ENCODE results near the gene SOCS3.

Gene SOCS3

GRCh38 chr17:78390241-78391050 is 30.6 kb upstream of the SOCS3 start:
- DNase-seq: no peak

GRCh38 chr17:78387977-78388941 is 28.4 kb upstream of the SOCS3 start:
- peak in 1 of 6 experiments; percentile 12 for DNase-seq

- DNase-seq: no peak
These were observed 24.8 kb upstream of the SOCS3 start for GRCh38 chr17:78384479-78385175.

GRCh38 chr17:78383725-78384471 is 24.0 kb upstream of the SOCS3 start:
- DNase-seq: peak in 1 of 6 experiments; percentile 15

GRCh38 chr17:78381601-78382232 is 21.8 kb upstream of the SOCS3 start:
- DNase-seq: peak in 3 of 6 experiments; percentile 20 to 44 (median 35)

- DNase-seq: no peak
These were observed 20.5 kb upstream of the SOCS3 start for GRCh38 chr17:78380370-78380769.

- no peak for DNase-seq
These were observed 19.2 kb upstream of the SOCS3 start for GRCh38 chr17:78379131-78379491.

- DNase-seq: peak; percentile 69 to 90 (median 72)
These were observed 18.6 kb upstream of the SOCS3 start, which contains the start of gene PGS1 for GRCh38 chr17:78378225-78379130. Gene PGS1, plus strand, starts transcription at chr17:78378649. Its CDS starts 17 bp downstream, at chr17:78378666.

GRCh38 chr17:78377858-78378224 is 18.0 kb upstream of the SOCS3 start:
- DNase-seq: no peak

- DNase-seq: no peak
These were observed 16.3 kb upstream of the SOCS3 start for GRCh38 chr17:78376161-78376560.

GRCh38 chr17:78375401-78376151 is 15.7 kb upstream of the SOCS3 start:
- no peak for DNase-seq

GRCh38 chr17:78374631-78375274 is 14.9 kb upstream of the SOCS3 start:
- DNase-seq: no peak

GRCh38 chr17:78374189-78374588 is 14.3 kb upstream of the SOCS3 start:
- no peak for DNase-seq

- no peak for DNase-seq
These were observed 13.0 kb upstream of the SOCS3 start for GRCh38 chr17:78372841-78373240.

GRCh38 chr17:78371056-78371455 is 11.2 kb upstream of the SOCS3 start:
- no peak for DNase-seq

- no peak for DNase-seq
These were observed 10.0 kb upstream of the SOCS3 start for GRCh38 chr17:78369791-78370381.

GRCh38 chr17:78368854-78369495 is 9.1 kb upstream of the SOCS3 start:
- no peak for DNase-seq

GRCh38 chr17:78368348-78368747 is 8.5 kb upstream of the SOCS3 start:
- DNase-seq: no peak

Data from stimulated activated naive CD4-positive, alpha-beta T cell (primary cell).